SK-N-SH (cell line): ENCODE measurements around the gene CEP295NL. TPM values are rescaled to one million over a fixed set of nuclear protein-coding genes. Genes with fewer than 3 reads are reported as not detected.

ENCODE experiments used
- CTCF ChIA-PET: fragments of 300-600, 350-600 bp; formaldehyde crosslinking; extraction: SDS; loops from one replicate; lab custom pipeline; 2021; lab: Yijun Ruan, JAX
- POLR2A ChIA-PET: fragments of 350-600 bp; sonication (Branson Sonifier 250); formaldehyde crosslinking; extraction: SDS; loops from one replicate; lab custom pipeline; 2020; ENCODE audit warnings: antibody characterized with exemption, inconsistent platforms; lab: Yijun Ruan, JAX
- DNase-seq: peaks from one replicate; pipeline ENCODE4 v3.0.0; 2012
- H2AFZ ChIP-seq: fragments of 200-600 bp; sonication (generic); 2 replicates; pipeline ENCODE4 v1.8.1; 2016; ENCODE audit warnings: antibody characterized with exemption, mild to moderate bottlenecking, low read depth
- H3F3A ChIP-seq: fragments of 200-600 bp; sonication (generic); replicated peaks from 2 replicates; pipeline ENCODE3; 2016; ENCODE audit warnings: antibody characterized with exemption, mild to moderate bottlenecking; ENCODE audit not compliant: insufficient read depth
- H3K27ac ChIP-seq, 2 experiments: fragments of 200-500 bp in 1 of 2; fragments of 200-600 bp in 1 of 2; sonication (Bioruptor generic) in 1 of 2; sonication (generic), shearing (Covaris generic) in 1 of 2; 2 replicates each; pipeline versions ENCODE4 v1.5.1 to v1.6.1; 2014 to 2016; ENCODE audit warnings: low read depth in 2 of 2, inconsistent platforms in 1 of 2, low read length in 1 of 2, mild to moderate bottlenecking in 1 of 2, mixed read lengths in 1 of 2
- H3K27me3 ChIP-seq: fragments of 200-600 bp; sonication (generic), shearing (Covaris generic); 2 replicates; pipeline ENCODE4 v1.6.1; 2016; ENCODE audit warnings: mixed run types; ENCODE audit not compliant: insufficient read depth
- H3K36me3 ChIP-seq, 2 experiments: fragments of 200-500 bp in 1 of 2; fragments of 200-600 bp in 1 of 2; sonication (Bioruptor generic) in 1 of 2; sonication (generic) in 1 of 2; replicated peaks in 1 of 2; 2 replicates each; pipeline versions ENCODE3 to v1.5.1; 2014 to 2016; ENCODE audit warnings: low read length in 1 of 2, mild to moderate bottlenecking in 1 of 2; ENCODE audit not compliant: insufficient read depth in 2 of 2, control insufficient read depth in 1 of 2
- H3K4me1 ChIP-seq, 2 experiments: fragments of 200-500 bp in 1 of 2; fragments of 200-600 bp in 1 of 2; sonication (Bioruptor generic) in 1 of 2; sonication (generic), shearing (Covaris generic) in 1 of 2; 2 replicates each; pipeline versions ENCODE4 v1.5.1 to v1.6.1; 2014 to 2016; ENCODE audit warnings: low read depth in 1 of 2, low read length in 1 of 2, mixed run types in 1 of 2; ENCODE audit not compliant: insufficient read depth in 2 of 2, control insufficient read depth in 1 of 2
- H3K4me2 ChIP-seq: fragments of 200-600 bp; sonication (generic), shearing (Covaris generic); 2 replicates; pipeline ENCODE4 v1.6.1; 2017; ENCODE audit warnings: mixed run types
- H3K4me3 ChIP-seq, 2 experiments: fragments of 200-500 bp in 1 of 2; fragments of 200-600 bp in 1 of 2; sonication (Bioruptor generic) in 1 of 2; sonication (generic), shearing (Covaris generic) in 1 of 2; 2 replicates each; pipeline versions ENCODE4 v1.5.1 to v1.8.1; 2014 to 2016; ENCODE audit warnings: low read depth in 2 of 2, inconsistent platforms in 1 of 2, low read length in 1 of 2, mild to moderate bottlenecking in 1 of 2, mixed read lengths in 1 of 2, moderate library complexity in 1 of 2
- H3K79me2 ChIP-seq: fragments of 200-600 bp; sonication (generic); 2 replicates; pipeline ENCODE4 v1.8.1; 2017; ENCODE audit warnings: mild to moderate bottlenecking; ENCODE audit not compliant: insufficient read depth
- H3K9ac ChIP-seq: fragments of 200-600 bp; sonication (generic); 2 replicates; pipeline ENCODE4 v1.6.1; 2017; ENCODE audit warnings: mixed run types
- H3K9me2 ChIP-seq: fragments of 200-600 bp; sonication (generic); 2 replicates; pipeline ENCODE4 v1.6.1; 2017; ENCODE audit warnings: mixed run types
- H3K9me3 ChIP-seq: fragments of 200-600 bp; sonication (generic); 2 replicates; pipeline ENCODE4 v1.6.1; 2017; ENCODE audit warnings: mixed run types, mild to moderate bottlenecking, moderate library complexity
- H4K20me1 ChIP-seq: fragments of 200-600 bp; sonication (generic); 2 replicates; pipeline ENCODE4 v1.6.1; 2017; ENCODE audit warnings: mild to moderate bottlenecking, mixed run types; ENCODE audit not compliant: insufficient read depth
- POLR2AphosphoS5 ChIP-seq: IDR thresholded peaks from 2 replicates; pipeline ENCODE4 v1.6.1; 2012; ENCODE audit warnings: low read depth, low read length
- RXRA ChIP-seq: IDR thresholded peaks from 2 replicates; pipeline ENCODE4 v1.4.0; 2012; ENCODE audit warnings: low read depth, mild to moderate bottlenecking, borderline replicate concordance
- TAF1 ChIP-seq: IDR thresholded peaks from 2 replicates; pipeline ENCODE4 v1.6.1; 2012; ENCODE audit warnings: low read depth, mild to moderate bottlenecking, low read length, moderate library complexity, borderline replicate concordance
- TCF12 ChIP-seq: IDR thresholded peaks from 2 replicates; pipeline ENCODE4 v1.4.0; 2012
- USF2 ChIP-seq: fragments of 150-350 bp; IDR thresholded peaks from 2 replicates; pipeline ENCODE4 v1.6.1; 2017; ENCODE audit warnings: antibody characterized with exemption, low read length, low read depth, borderline replicate concordance
- YY1 ChIP-seq: IDR thresholded peaks from 2 replicates; pipeline ENCODE4 v1.4.0; 2012; ENCODE audit warnings: low read depth, mild to moderate bottlenecking
- WGBS: methylation state at CpG from one replicate; pipeline ENCODE4 v1.1.6; 2017; ENCODE audit warnings: low lambda C conversion rate; 5-methylcytosine and 5-hydroxymethylcytosine counted together
- polyA plus RNA-seq, 3 experiments: library from polyadenylated mRNA; depleted of rRNA; stranded (reverse); fragments of >200 nt; gene quantifications; 2 replicates each; pipeline ENCODE4 v1.2.3, GENCODE V29; 2012
- TF ChIP-seq, protein P1 (sequence below): IDR thresholded peaks from 2 replicates; pipeline ENCODE4 v1.4.0; 2012; ENCODE audit warnings: low read depth, borderline replicate concordance
- TF ChIP-seq, protein P2 (sequence below): fragments of 150-350 bp; IDR thresholded peaks from 2 replicates; pipeline ENCODE4 v1.6.1; 2016; ENCODE audit warnings: mild to moderate bottlenecking, low read depth, low read length
- TF ChIP-seq, protein P3 (sequence below): IDR thresholded peaks from 2 replicates; pipeline ENCODE4 v1.6.1; 2012; ENCODE audit warnings: mild to moderate bottlenecking, low read depth, low read length, moderate library complexity

CEP295NL gene
- polyA plus RNA-seq, 1 of the 3 experiments (the other 2 are of a cell fraction), result 0.35 TPM

DNA sequence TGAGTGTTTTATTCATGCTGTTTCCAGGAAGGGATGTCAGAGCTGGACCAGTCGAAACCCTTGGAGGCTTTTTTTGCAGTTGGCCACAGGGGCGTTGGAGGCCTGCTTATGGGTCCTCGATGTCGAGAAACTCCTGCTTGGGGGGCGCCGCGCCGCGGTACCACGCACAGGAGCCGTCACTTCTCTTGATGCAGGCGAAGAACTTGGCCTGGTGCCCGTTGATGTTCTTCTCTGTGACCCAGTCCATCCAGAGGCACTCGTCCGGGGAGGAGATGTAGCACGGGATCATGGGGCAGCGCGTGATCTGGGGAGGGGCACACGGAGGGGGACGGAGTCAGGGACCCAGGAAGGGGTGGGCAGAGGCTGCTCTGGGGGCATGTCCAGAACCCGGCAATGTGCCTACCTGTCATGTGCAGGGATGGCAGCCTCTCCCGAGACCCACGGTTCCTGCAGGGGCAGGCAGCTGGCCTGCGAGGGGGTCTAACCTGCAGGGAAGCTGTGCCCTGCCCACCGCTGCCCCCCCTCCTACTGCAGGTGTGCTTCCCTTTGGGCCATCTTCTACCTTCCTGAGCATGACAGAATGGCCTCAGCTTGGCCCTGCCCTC is 47.3 kb downstream of the CEP295NL start:
- Histone ChIP-seq H2AFZ (no peak overlapping the region), H3K27ac (no peak overlapping the region), H3K4me1 (no peaks in the 10 kb centered on the region), H3K27me3 (no peaks in the 10 kb centered on the region), H3K9me2 (no peaks in the 10 kb centered on the region), H3K36me3 (peaks cover 45 to 62% of the 10 kb centered on the region in 2 experiments), H3K9ac (no peak overlapping the region), H3K4me2 (no peak overlapping the region), H3K9me3 (no peaks in the 10 kb centered on the region), H3K79me2 (peaks cover 31% of the 10 kb centered on the region), H4K20me1 (no peaks in the 10 kb centered on the region), H3F3A (peaks cover 34% of the 10 kb centered on the region), H3K4me3 (no peak overlapping the region)
- WGBS, result 97% methylated on average over 25 of the region's 25 CpGs
- ChIA-PET CTCF (interaction anchor here (1.0 to 17.6 kb wide), 6 partner anchors 10 to 358 kb away, joined by 3 to 458 read pairs (median 12); partner anchors contain the start of gene LGALS3BP), POLR2A (no interaction called here)
- TF ChIP-seq, protein P1, sequence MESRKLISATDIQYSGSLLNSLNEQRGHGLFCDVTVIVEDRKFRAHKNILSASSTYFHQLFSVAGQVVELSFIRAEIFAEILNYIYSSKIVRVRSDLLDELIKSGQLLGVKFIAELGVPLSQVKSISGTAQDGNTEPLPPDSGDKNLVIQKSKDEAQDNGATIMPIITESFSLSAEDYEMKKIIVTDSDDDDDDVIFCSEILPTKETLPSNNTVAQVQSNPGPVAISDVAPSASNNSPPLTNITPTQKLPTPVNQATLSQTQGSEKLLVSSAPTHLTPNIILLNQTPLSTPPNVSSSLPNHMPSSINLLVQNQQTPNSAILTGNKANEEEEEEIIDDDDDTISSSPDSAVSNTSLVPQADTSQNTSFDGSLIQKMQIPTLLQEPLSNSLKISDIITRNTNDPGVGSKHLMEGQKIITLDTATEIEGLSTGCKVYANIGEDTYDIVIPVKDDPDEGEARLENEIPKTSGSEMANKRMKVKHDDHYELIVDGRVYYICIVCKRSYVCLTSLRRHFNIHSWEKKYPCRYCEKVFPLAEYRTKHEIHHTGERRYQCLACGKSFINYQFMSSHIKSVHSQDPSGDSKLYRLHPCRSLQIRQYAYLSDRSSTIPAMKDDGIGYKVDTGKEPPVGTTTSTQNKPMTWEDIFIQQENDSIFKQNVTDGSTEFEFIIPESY, result no peak
- TF ChIP-seq YY1 (no peak), TAF1 (no peak), TCF12 (no peak), POLR2AphosphoS5 (no peak), RXRA (no peak), USF2 (no peak)
- TF ChIP-seq, protein P2, sequence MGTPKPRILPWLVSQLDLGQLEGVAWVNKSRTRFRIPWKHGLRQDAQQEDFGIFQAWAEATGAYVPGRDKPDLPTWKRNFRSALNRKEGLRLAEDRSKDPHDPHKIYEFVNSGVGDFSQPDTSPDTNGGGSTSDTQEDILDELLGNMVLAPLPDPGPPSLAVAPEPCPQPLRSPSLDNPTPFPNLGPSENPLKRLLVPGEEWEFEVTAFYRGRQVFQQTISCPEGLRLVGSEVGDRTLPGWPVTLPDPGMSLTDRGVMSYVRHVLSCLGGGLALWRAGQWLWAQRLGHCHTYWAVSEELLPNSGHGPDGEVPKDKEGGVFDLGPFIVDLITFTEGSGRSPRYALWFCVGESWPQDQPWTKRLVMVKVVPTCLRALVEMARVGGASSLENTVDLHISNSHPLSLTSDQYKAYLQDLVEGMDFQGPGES, result no peak
- TF ChIP-seq, protein P3, sequence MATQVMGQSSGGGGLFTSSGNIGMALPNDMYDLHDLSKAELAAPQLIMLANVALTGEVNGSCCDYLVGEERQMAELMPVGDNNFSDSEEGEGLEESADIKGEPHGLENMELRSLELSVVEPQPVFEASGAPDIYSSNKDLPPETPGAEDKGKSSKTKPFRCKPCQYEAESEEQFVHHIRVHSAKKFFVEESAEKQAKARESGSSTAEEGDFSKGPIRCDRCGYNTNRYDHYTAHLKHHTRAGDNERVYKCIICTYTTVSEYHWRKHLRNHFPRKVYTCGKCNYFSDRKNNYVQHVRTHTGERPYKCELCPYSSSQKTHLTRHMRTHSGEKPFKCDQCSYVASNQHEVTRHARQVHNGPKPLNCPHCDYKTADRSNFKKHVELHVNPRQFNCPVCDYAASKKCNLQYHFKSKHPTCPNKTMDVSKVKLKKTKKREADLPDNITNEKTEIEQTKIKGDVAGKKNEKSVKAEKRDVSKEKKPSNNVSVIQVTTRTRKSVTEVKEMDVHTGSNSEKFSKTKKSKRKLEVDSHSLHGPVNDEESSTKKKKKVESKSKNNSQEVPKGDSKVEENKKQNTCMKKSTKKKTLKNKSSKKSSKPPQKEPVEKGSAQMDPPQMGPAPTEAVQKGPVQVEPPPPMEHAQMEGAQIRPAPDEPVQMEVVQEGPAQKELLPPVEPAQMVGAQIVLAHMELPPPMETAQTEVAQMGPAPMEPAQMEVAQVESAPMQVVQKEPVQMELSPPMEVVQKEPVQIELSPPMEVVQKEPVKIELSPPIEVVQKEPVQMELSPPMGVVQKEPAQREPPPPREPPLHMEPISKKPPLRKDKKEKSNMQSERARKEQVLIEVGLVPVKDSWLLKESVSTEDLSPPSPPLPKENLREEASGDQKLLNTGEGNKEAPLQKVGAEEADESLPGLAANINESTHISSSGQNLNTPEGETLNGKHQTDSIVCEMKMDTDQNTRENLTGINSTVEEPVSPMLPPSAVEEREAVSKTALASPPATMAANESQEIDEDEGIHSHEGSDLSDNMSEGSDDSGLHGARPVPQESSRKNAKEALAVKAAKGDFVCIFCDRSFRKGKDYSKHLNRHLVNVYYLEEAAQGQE, result no peak
- no peak for DNase-seq
